Measurements from ENCODE around the gene KDM4F.

The KDM4F gene

DNA sequence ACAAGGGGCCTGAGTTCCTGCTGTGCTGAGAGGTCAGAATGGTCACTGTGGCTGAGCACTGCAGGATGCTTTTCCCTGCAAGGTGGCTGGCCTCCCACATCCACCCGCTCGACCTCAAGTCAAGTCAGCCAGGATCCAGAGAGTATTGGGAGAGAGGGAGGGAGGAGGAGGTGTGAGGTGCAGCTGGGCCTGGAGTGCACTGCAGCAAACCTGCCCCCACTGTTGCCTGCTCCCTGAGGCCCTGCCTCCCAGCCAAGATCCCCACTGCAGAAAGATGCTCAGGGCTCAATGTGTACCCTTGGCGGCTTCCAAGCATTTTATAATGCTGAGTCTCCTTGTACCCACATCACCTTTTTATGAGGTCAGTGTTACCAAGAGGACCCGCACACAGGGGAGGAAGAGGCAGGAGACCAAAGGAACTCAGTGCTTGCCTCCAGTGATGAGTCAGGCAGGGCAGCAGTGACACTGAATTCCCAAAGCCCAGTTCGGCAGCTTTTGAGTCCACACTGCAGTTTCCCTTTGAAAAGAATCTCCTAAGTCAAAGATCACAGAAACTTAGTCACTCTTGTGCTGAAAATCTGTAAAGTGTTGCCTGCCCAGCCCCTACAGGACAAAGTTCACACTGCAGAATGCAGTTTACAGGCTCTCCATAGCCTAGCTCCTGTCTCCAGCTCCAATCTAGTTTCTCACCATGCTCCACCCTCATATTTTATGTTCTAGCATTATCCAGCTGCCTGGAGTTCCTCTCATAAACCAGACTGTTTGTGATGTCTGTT lies 43.5 kb downstream of the KDM4F start:
- DNase-seq, result peak; percentile 26 to 34

DNA sequence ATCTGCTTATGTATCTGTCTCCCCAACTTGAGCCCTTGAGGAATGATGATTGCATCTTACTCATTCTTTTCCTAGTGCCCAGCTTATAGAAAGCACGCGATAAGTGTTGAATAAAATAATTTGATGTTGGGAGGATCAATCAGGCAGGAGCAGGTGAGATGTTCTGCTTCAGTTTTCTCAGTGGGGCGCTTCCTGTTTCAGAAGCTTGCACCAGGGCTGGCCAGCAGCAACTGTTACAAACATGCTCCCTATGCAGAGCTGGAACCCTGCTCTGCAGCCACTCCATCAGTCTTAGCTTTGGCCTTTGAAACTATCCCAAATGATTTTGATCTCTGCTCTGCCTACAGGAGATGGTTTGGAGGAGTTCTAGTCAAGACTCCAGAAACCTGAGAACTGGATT lies 44.3 kb downstream of the KDM4F start:
- DNase-seq, result no peak

DNA sequence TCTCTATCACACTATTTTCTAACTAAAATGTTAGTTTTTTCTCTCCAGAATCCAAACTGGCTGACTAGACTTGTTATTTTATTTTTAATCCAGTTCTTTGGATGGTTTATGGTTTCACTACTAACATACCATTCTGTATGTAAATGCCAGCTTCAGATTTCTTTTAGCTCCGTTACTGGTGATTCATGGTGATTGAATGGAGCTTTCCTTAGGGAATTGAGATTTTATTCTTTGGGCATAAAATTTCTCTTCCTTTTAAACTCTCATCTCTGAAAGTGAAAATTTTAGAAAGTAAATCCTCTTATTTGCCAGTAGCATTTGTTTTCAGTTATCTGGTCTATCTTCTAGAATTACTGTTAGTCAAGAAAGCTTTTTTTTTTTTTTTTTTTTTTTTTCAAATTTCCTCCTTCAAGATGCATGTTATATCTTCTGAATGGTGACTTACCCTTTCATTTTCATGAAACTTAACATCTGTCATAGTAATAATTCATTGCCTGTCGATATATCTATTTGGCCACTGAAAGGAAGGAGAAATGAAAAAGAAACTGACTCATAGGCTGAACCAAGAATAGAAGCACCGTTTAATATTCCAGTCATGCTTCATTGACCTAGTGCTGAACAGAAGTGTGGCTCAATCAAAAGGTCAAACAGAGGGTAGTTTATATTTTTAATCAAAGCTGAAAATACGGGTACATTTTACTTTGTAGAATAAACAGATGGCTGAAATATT lies 46.8 kb downstream of the KDM4F start:
- DNase-seq, result no peak

- no peak for DNase-seq
Observed at GRCh38 chr11:95097209-95097608, 48.0 kb downstream of the KDM4F start.

GRCh38 chr11:95098826-95099225 lies 49.6 kb downstream of the KDM4F start:
- DNase-seq, result no peak

DNA sequence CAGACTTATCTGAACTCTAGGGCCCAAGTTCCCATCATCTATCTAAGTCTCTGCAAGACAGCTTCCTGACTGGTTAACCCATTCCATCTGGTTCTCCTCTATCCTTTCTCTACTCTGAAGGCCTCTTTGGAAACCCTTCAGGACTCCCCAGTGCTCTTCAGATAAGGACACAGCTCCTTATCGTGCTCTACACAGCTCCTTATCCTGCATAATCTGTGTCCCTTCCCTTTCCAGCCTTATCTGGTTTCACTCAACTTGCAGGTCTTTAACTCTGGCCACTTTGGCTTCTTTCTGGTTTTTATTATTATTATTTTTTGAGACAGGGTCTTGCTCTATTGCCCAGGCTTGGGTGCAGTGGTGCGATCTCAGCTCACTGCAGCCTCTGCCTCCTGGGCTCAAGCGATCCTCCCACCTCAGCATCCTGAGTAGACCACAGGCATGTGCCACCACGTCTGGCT lies 51.0 kb downstream of the KDM4F start:
- DNase-seq, result no peak
